ENCODE data around the gene CPOX.
"Not testable (repeated sequence)": the region's sequence is repeated elsewhere in the genome, so short reads cannot be mapped to it uniquely, and the experiment has no call there.

CPOX gene

DNA sequence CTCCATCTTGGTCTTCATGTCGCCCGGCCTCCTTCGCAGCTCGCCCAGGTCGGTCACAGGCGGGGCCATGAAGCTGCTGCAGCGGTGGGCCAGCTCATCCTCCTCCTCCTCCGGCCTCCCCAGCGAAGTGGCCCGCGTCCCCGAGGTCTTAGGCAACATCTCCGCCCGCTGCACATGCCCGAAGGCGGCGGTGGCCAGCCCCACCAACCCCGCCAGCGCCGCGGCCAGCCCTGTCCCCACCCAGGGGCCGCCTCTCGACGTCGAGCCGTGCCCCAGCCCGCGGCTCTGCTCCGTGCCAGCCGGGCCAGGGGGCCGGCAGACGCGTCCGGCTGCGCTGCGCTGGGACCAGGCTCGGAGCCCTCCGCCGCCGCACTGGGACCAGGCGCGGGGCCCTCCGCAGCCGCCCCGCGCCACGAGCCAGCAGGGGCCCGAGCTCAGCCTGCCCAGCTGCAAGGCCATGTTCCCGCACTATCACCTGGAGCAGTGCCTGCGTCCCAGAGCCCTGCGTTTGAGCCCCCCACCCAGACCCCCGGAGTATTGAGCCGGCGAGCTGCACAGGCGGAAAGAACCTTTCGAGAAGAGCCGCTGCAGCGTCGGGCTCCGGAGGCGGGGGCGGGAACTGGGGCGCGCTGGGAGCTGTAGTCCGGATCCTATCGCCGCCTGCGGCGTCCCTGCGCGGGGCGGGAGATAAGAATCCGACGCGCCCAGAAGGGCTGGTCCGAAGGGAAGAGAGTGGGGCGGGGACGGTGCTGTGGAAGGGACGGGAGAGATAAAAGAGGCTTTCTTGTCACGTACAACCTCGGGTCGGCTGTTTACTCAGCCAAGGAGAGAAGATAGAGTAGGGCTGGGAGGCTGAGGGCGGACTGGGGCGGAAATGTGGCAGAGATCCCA, at the start of gene CPOX:
Gene CPOX, minus strand, starts transcription at position 566 of the 891 bp plus-strand sequence. Its CDS starts 107 bp downstream, at position 459.
- DNase-seq (ENCODE audit: low spot score) (peak; percentile 96), FAIRE-seq (peak; percentile 67)

DNA sequence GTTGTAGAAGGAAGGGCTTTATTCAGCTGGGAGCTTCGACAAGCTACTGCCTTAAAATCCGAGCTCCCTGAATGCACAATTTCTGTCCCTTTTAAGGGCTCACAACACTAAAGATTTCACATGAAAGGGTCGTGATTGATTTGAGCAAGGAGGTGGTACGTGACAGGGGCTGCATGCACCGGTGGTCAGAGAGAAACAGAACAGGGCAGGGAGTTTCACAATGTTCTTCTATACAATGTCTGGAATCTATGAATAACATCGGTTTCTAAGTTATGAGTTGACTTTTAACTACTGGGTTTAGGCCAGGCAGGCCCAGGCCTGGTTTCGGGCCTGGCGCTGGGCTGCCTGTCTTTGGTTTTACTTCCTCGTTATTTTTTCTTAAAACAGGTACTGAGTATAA, 49.4 kb upstream of the CPOX start:
- not testable (repeated sequence) for DNase-seq (ENCODE audit: low spot score); FAIRE-seq

DNA sequence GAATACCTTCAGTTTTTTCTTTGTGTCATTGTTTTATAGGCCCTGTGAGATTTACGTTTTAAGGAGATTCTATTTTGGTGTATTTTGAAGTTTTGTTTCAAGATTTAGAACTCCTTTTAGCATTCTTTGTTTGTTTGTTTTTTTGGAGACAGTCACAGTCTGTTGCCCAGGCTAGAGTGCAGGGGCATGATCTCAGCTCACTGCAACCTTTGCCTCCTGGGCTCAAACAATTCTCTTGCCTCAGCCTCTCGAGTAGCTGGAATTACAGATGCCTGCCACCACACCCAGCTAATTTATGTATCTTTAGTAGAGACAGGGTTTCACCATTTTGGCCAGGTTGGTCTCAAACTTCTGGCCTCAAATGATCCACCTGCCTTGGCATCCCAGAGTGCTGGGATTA, 48.3 kb upstream of the CPOX start:
- FAIRE-seq; DNase-seq (ENCODE audit: low spot score): not testable (repeated sequence)

DNA sequence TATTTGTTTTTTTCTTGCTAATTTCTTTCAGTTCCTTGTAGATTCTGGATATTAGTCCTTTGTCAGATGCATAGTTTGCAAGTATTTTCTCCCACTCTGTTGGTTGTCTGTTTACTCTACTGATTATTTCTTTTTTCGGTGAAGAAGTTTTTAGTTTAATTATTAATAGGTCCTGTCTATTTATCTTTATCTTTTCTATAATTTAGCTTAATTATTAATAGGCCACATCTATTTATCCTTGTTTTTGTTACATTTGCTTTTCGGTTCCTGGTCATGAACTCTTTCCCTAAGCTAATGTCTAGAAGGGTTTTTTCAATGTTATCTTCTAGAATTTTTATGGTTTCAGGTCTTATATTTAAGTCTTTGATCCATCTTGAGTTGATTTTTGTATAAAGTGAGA, 45.1 kb upstream of the CPOX start:
- DNase-seq (ENCODE audit: low spot score); FAIRE-seq: not testable (repeated sequence)

DNA sequence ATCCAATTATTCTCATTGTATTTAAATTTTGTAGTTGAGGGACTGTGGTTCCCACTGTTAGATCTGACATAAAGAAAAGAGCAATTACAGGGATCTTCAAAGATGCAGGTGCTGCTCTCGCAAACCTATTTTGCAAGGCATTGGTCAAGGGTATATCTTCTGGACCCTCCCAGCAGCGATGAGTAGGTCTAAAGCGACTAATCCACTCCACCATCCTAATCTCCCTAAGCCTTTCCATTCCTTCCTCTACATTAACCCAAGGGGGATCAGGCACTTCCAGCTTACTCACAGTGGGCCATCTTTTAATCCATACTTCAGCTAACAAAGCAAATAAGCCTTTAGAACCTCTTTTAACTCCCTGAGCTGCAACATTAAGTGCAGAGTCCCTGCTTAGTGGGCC, 37.0 kb upstream of the CPOX start:
- DNase-seq (ENCODE audit: low spot score) (no peak), FAIRE-seq (no peak)

DNA sequence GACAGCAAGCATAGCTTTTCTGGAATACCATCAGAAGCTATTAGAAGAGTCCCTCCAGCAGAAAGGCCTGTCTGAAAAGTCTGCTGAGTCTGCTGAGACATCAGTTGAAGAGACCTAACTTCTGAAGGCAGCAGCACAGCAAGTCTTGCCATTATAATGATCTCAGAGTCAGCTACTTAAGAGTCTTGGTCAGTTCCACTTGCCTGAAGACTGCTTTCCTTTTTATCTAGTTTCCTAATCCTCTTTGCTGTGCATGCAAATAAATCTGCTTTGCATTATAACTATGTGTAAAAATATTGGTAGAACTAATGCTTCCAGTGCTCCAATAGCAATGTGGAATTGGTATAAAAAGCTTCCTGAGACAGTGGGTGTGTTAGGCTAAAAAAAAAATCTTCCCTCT, 34.9 kb upstream of the CPOX start:
- FAIRE-seq (no peak), DNase-seq (ENCODE audit: low spot score) (no peak)

DNA sequence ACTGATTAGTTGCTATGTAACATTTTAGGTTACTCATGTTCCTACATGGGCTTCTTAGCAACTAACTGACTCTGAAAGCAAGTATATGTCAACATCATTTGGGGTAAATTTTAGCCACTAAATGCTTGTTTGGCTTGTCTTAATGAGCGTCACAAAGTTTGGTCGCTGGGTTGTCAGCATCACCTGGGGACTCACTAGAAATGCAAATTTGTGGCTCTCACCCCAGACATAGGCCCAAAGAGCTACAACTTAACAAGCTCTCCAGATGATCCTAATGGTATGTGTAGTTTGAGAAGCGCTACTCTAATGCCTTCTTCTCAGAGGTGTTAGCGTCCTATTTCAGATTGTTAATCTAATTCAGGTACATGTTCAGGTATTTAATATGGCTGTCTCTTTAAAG, 32.7 kb upstream of the CPOX start:
- no peak for FAIRE-seq
- DNase-seq (ENCODE audit: low spot score) = no peak

DNA sequence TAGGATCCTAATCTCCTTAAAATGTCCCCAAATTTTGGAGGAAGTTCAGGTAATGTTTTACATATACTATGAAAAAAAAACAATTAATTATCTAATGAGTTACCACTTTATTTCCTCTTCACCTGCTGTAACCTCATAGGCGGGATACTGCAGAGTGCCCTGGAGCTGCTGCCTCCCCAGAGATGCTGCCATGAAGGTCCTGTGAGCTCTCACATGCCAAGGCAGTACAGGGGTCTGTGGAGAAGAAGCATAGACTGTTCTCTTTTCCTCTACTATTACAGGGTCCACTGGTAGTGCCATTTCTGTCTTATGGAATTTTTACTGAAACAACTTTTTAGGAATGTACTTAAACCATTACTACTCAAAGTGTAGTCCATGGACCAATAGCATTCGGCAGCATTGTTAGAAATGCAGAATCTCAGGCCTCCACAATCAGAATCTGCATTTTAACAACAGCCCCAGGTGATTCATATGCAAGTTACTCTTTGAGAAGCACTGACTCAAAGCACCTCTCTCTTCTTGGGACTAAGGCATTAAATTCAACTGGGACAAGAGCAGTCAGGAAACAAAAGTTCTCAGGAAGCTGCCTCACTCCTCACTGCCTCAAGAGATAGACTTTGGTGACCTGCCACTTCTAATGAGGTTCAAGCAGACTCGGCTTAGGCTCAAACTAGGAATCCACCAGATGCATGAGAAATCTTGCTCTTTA, 30.3 kb upstream of the CPOX start:
- FAIRE-seq (no peak), DNase-seq (ENCODE audit: low spot score) (no peak)

DNA sequence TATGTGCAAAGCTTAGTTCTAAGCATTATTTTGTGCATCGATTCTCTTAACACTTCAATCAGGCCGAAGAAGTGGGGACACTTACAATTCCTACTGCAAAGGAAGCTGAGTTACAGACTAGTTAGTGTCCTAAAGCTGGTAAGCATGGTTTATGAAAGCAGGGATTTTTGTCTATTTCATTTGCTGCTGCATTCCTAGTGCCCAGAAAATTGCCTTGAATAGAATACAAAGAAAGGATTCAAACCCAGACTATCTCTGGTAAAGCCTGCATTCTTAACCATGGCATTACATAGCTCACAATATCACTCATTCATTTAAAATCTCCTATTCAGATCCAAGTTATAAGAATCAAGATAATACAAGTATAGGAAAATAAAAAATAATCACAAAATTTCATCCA, 24.4 kb upstream of the CPOX start:
- DNase-seq (ENCODE audit: low spot score) (no peak), FAIRE-seq (no peak)

DNA sequence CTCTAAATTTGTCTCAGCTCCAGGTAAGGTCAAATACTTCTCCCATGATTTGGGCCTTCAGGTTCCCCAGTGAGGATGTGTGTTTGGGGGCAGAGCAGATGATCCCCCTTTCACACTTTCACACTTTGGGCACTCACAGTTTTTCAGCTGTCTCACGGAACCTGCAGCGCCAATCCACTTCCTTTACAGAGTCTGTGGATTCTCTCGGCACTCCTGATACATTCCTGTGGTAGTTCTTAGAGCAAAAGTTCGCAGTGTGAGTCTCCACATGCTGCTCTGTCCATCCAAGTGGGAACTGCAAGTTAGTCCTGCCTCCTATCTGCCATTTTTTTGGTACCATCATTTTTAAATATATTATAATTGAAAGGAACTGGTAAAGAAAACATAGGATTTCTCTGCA, 20.2 kb upstream of the CPOX start:
- DNase-seq (ENCODE audit: low spot score) (no peak), FAIRE-seq (no peak)

DNA sequence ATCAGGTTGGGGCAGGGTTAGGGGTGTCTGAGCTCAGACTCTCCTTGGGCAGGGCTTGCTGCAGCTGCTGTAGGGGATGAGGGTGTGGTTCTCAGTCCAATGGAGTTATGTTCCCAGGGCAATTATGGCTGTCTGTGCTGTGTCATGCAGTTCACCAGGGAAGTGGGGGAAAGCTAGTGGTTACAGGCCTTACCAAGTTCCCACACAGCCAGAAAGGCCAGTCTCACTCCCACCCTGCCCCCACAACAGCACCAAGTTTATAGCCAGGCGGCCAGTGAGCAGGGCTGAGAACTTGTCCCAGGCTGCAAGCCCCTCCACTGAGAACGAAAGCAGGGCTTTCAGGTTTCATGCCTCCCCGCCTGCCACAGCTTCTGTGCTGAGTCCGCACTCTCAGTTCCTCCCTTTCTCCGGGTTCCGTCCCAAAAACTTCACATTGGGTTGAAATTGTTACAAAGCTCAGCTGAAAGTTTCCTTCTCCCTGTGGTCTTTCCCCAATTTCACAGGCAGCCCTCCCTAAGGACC, 19.6 kb upstream of the CPOX start:
- DNase-seq (ENCODE audit: low spot score) = no peak
- no peak for FAIRE-seq

DNA sequence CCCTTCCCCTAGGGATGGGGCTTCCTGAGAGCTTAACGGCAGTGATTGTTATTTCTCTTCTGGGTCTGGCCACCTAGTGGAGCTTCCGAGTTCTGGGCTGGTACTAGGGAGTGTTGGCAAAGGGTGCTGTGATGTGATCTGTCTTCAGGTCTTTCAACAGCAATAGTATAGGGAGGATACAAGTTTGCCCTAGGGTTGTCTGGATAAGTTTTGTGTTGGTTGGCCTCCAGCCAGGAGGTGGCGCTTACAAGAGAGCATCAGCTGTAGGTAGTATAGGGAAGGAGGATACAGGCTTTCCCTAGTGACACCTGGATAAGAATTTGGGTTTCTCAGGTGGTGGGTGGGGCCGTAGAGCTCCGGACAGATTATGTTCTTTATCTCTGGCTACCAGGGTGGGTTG, 19.2 kb upstream of the CPOX start:
- DNase-seq (ENCODE audit: low spot score) = no peak
- no peak for FAIRE-seq

DNA sequence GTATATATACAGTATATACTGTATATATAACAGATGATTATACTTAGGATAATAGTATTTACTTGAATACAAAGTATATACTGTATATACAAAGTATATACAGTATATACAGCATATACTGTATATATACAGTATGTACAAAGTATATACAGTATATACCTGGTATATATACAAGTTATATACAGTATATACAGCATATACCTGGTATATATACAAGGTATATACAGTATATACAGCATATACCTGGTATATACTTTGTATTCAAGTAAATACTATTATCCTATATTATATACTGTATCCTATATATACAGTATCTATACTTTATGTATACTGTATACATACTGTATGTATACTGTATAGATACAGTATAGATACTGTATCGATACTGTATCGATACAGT, 14.6 kb upstream of the CPOX start:
- DNase-seq (ENCODE audit: low spot score) (no peak), FAIRE-seq (no peak)

DNA sequence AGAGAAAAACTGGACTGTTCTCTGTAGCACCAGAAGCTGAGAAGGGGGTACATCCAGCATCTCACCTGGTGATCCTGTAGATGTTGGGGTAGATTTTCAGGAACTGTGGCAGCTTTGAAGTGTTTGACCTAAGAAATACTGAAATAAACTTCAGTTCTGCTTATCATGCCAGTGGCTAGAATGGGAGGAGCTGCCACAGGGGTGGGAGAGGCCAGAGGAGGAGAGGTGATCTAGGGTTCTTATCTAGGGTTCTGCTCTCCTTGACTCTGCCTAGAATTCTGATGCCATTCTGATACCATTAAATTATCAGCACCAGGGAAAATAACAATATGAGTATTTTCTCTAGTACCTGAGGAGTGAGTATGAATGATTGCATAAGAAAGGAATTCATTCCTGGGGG, 10.2 kb upstream of the CPOX start:
- no peak for FAIRE-seq
- no peak for DNase-seq (ENCODE audit: low spot score)

DNA sequence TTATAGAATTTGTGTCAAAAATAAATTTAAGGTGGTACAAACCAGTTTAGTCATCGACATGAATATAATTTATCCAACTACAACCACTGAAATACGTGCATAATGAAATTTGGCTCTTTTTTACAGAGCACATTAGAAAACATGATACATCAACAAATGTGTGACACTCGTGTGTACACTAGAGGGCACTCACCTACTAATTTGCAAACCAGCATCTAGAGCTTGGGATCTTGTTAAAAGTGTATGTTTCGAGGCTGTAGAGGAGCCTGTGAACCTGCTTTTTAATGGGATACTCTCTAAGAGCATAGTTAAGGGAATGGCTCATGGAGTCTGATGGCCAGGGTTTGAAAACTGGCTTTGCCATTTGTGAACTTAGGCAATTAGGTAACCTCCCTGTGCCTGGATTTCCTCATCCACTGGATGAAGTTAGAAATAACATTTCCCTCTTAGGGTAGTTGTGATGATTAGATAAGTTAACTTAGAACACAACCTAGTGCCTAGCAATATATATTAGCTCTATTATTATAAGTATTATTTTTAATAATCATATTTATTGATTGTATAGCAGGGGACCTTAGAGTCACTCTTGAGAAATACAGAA, 8.8 kb upstream of the CPOX start:
- no peak for FAIRE-seq

DNA sequence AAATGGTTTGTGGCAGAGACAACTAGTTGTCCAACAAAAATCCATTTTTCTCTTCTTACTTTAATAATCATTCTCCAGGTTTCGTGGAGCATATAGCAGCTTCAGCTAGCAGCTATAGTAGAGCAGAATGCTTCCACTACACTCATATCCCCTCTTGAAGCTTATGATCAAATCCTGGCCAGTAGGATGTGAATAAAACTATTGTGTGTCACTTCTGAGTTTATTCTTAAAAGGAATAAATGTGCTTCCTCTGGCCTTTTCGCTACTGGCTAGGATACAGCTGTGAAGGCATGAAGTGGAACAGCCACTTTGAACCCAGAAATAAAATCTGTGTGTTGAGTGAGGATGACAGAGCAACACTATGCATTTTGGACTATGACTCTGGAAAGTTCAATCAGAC, 7.8 kb upstream of the CPOX start:
- FAIRE-seq (no peak), DNase-seq (ENCODE audit: low spot score) (no peak)

More for the DNA sequence above, 8.8 kb upstream of the CPOX start:
- peak; percentile 66 for DNase-seq (ENCODE audit: low spot score)

DNA sequence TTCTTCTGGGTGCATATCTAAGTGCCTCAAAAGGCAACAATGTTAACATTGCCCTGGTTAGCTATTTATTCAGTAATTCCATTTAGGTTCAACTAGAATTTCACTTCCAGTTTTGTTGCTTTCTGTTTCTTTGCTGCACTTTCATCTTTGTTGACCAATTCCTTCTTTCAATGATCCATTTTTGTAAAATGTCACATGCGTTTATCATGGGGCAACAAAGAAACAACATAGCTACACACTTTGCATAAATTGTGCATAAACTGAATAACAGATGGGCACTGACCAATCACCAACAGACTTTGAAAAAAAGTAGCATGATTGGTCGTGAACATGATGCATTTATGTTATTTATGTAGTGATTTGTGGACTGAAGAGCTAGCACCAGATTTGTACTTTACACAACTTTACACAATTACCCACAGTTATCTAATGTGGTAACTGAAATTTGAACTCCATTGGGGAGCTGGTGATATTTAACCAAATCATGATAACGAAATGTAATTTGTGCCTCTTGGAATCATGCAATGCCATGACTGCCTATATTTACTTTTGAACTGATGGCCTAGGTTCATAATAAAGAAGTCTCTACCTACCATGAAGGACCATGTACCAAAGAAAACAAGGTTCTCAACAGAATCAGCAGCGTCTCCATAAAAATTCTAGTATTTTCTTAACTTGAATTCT, 7.1 kb upstream of the CPOX start:
- DNase-seq (ENCODE audit: low spot score) (no peak), FAIRE-seq (peak; percentile 77)

DNA sequence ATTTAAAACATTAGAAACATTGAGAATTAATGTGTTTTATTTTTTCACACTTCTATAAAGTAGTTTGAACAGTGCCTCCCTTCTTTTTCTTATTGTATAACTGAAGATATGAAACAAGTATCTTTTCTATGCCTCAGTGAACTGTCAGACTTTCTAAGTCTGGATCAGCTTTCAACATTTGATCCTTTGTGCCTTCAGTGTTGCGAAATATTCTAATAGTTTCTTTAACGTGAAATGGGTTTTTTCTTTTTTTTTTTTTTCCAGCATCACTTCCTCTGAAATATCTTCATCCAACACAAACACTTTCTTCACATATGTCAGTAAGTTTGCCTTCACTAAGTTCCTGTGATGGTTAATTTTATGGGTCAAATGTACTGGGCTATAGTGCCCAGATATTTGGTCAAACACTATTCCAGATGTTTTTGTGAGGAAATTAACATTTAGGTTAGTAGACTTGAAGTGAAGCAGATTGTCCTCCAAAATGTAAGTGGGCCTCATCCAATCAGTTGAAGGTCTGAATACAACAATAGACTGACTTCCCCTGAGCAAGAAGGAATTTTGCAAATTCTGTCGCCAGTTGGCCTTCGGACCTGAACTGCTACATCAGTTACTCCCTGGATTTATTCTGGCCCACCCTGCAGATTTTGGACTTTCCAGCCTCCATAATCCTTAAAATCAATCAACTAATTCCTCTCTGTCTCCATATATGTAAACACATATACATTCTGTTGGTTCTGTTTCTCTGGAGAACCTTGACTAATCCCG, 6.4 kb upstream of the CPOX start:
- FAIRE-seq = no peak
- no peak for DNase-seq (ENCODE audit: low spot score)

DNA sequence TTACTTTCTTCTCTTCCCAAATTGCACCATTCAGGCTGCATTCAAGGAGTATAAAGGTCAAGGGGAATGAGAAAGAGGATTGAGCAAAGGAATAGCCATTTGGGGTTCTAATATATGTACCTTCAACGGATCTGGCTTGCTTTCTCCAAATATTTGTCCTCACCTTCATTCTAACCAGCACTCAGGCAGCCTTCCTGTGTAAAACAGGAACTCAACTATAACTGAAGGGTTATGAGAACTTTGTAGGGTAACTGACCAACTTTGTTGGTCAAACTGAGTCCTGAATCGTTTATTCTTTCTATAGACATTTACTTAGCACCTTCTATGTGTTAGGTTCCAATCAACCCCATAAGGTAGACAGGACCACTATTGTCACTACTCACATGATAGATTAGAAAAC, 5.1 kb upstream of the CPOX start:
- no peak for FAIRE-seq
- no peak for DNase-seq (ENCODE audit: low spot score)
